ENCODE data around the gene CHST11.
A peak's percentile ranks its signal among the peaks of the same experiment; 100 is the strongest.

The CHST11 gene

GRCh38 chr12:104462325-104462724 is 5.6 kb downstream of the CHST11 start:
- no peak for FAIRE-seq
- DNase-seq (ENCODE audit: insufficient read length, low spot score) = no peak
- TF ChIP-seq SPI1 (IDR thresholded peaks at IDR 0.05; ENCODE audit: low read depth, low read length) = no peak
- TF ChIP-seq PAX5 (IDR thresholded peaks at IDR 0.05; ENCODE audit: insufficient read depth, low read length, severe bottlenecking) = no peak
- TF ChIP-seq POLR2A (IDR thresholded peaks at IDR 0.05; ENCODE audit: low read depth, low read length) = no peak
- no peak for TF ChIP-seq POU2F2 (IDR thresholded peaks at IDR 0.05; ENCODE audit: low read depth, low read length)
- no peak for TF ChIP-seq POLR2AphosphoS5 (IDR thresholded peaks at IDR 0.05; ENCODE audit: low read depth, low read length)
- TF ChIP-seq TAF1 (IDR thresholded peaks at IDR 0.05; ENCODE audit: low read depth, low read length) = no peak

- DNase-seq (ENCODE audit: insufficient read length, low spot score) = peak; percentile 16
- peak; percentile 82 for FAIRE-seq
- TF ChIP-seq SPI1 (IDR thresholded peaks at IDR 0.05; ENCODE audit: low read depth, low read length) (peak; percentile 94), POLR2A (IDR thresholded peaks at IDR 0.05; ENCODE audit: low read depth, low read length) (no peak)
These were observed 6.2 kb downstream of the CHST11 start for GRCh38 chr12:104462931-104463339.

GRCh38 chr12:104463368-104463767 is 6.6 kb downstream of the CHST11 start:
- DNase-seq (ENCODE audit: insufficient read length, low spot score) = no peak
- TF ChIP-seq SPI1 (IDR thresholded peaks at IDR 0.05; ENCODE audit: low read depth, low read length) (0 out of 2 replicates have a peak, but pooled peaks have one; percentile 18), POLR2A (IDR thresholded peaks at IDR 0.05; ENCODE audit: low read depth, low read length) (no peak), PAX5 (IDR thresholded peaks at IDR 0.05; ENCODE audit: insufficient read depth, low read length, severe bottlenecking) (no peak), POLR2AphosphoS5 (IDR thresholded peaks at IDR 0.05; ENCODE audit: low read depth, low read length) (no peak)
- no peak for FAIRE-seq

GRCh38 chr12:104464899-104465298 is 8.2 kb downstream of the CHST11 start:
- DNase-seq (ENCODE audit: insufficient read length, low spot score) (no peak), FAIRE-seq (peak; percentile 72)
- TF ChIP-seq POLR2A (IDR thresholded peaks at IDR 0.05; ENCODE audit: low read depth, low read length) = no peak
- no peak for TF ChIP-seq PAX5 (IDR thresholded peaks at IDR 0.05; ENCODE audit: insufficient read depth, low read length, severe bottlenecking)
- no peak for TF ChIP-seq POU2F2 (IDR thresholded peaks at IDR 0.05; ENCODE audit: low read depth, low read length)
- no peak for TF ChIP-seq POLR2AphosphoS5 (IDR thresholded peaks at IDR 0.05; ENCODE audit: low read depth, low read length)
- TF ChIP-seq TAF1 (IDR thresholded peaks at IDR 0.05; ENCODE audit: low read depth, low read length) = no peak
- no peak for TF ChIP-seq SPI1 (IDR thresholded peaks at IDR 0.05; ENCODE audit: low read depth, low read length)

DNA sequence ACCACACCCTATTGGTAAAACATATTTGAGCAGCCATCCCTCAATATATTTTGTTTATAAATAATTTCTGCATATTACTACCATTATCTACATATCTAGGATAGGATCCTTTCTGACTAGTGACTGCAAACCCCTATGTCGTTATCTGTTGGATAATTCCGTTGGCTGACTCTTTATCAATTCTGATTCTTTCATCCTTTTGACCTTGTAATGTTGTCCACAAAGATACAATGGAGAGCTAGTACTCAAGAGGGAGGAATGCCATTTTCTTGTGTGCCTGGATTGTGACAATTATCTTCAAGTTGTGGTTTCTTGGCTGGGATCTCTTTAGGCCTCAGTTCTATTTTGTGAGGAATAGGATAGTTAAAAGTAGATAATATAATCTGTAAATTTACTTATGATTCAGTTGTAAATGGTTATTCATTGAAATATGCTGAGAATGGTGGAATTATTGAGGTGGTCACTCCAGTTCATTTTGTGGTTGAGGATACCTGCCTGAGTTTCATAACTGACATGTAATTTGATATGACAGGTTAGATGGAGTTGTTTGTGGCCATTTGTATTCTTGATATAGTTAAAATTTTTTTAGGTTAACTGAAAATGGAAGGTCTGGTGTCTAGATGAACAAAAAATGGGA is 10.1 kb downstream of the CHST11 start:
- TF ChIP-seq TAF1 (IDR thresholded peaks at IDR 0.05; ENCODE audit: low read depth, low read length) (no peak), POLR2AphosphoS5 (IDR thresholded peaks at IDR 0.05; ENCODE audit: low read depth, low read length) (no peak), PAX5 (IDR thresholded peaks at IDR 0.05; ENCODE audit: insufficient read depth, low read length, severe bottlenecking) (no peak), POU2F2 (IDR thresholded peaks at IDR 0.05; ENCODE audit: low read depth, low read length) (no peak), POLR2A (IDR thresholded peaks at IDR 0.05; ENCODE audit: low read depth, low read length) (no peak), SPI1 (IDR thresholded peaks at IDR 0.05; ENCODE audit: low read depth, low read length) (no peak)
- no peak for FAIRE-seq
- DNase-seq (ENCODE audit: insufficient read length, low spot score) = no peak

- DNase-seq (ENCODE audit: insufficient read length, low spot score) (no peak), FAIRE-seq (peak; percentile 40)
- TF ChIP-seq SPI1 (IDR thresholded peaks at IDR 0.05; ENCODE audit: low read depth, low read length) = no peak
- no peak for TF ChIP-seq PAX5 (IDR thresholded peaks at IDR 0.05; ENCODE audit: insufficient read depth, low read length, severe bottlenecking)
- TF ChIP-seq POLR2AphosphoS5 (IDR thresholded peaks at IDR 0.05; ENCODE audit: low read depth, low read length) = no peak
- no peak for TF ChIP-seq TAF1 (IDR thresholded peaks at IDR 0.05; ENCODE audit: low read depth, low read length)
These were observed 10.6 kb downstream of the CHST11 start for GRCh38 chr12:104467346-104467837.

GRCh38 chr12:104468371-104468770 is 11.6 kb downstream of the CHST11 start:
- no peak for TF ChIP-seq PAX5 (IDR thresholded peaks at IDR 0.05; ENCODE audit: insufficient read depth, low read length, severe bottlenecking)
- TF ChIP-seq POU2F2 (IDR thresholded peaks at IDR 0.05; ENCODE audit: low read depth, low read length) = no peak
- TF ChIP-seq TAF1 (IDR thresholded peaks at IDR 0.05; ENCODE audit: low read depth, low read length) = no peak
- TF ChIP-seq POLR2AphosphoS5 (IDR thresholded peaks at IDR 0.05; ENCODE audit: low read depth, low read length) = no peak
- no peak for TF ChIP-seq POLR2A (IDR thresholded peaks at IDR 0.05; ENCODE audit: low read depth, low read length)
- no peak for TF ChIP-seq SPI1 (IDR thresholded peaks at IDR 0.05; ENCODE audit: low read depth, low read length)
- FAIRE-seq (no peak), DNase-seq (ENCODE audit: insufficient read length, low spot score) (no peak)

- FAIRE-seq (peak; percentile 5), DNase-seq (ENCODE audit: insufficient read length, low spot score) (no peak)
- TF ChIP-seq POU2F2 (IDR thresholded peaks at IDR 0.05; ENCODE audit: low read depth, low read length) = no peak
- TF ChIP-seq SPI1 (IDR thresholded peaks at IDR 0.05; ENCODE audit: low read depth, low read length) = no peak
- no peak for TF ChIP-seq PAX5 (IDR thresholded peaks at IDR 0.05; ENCODE audit: insufficient read depth, low read length, severe bottlenecking)
- no peak for TF ChIP-seq POLR2AphosphoS5 (IDR thresholded peaks at IDR 0.05; ENCODE audit: low read depth, low read length)
- TF ChIP-seq TAF1 (IDR thresholded peaks at IDR 0.05; ENCODE audit: low read depth, low read length) = no peak
- TF ChIP-seq POLR2A (IDR thresholded peaks at IDR 0.05; ENCODE audit: low read depth, low read length) = no peak
These were observed 12.3 kb downstream of the CHST11 start for GRCh38 chr12:104469066-104469465.

DNA sequence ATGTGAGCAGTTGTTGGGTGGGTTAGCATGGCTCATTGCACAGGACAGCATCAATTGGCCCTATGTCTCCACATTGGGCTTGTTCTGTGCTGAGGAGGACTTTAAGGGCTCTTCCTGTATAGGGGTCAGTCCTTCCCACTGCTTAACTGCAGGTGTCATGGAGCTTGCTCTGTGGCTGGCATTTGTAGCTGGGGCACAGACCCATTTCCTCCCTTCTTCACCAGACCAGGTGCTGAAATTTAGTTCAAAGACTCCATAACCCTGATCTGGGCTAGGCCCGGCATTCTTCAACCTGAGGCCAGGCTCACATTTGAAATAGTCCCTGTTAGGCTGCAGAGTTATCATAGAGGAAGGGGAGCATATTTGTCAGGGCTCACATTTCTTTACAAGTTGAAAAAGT is 12.8 kb downstream of the CHST11 start:
- TF ChIP-seq PAX5 (IDR thresholded peaks at IDR 0.05; ENCODE audit: insufficient read depth, low read length, severe bottlenecking) (no peak), TAF1 (IDR thresholded peaks at IDR 0.05; ENCODE audit: low read depth, low read length) (no peak)
- no peak for DNase-seq (ENCODE audit: insufficient read length, low spot score)
- FAIRE-seq = peak; percentile 52

- FAIRE-seq (peak; percentile 69), DNase-seq (ENCODE audit: insufficient read length, low spot score) (no peak)
- TF ChIP-seq POU2F2 (IDR thresholded peaks at IDR 0.05; ENCODE audit: low read depth, low read length) = no peak
- TF ChIP-seq POLR2A (IDR thresholded peaks at IDR 0.05; ENCODE audit: low read depth, low read length) = no peak
- TF ChIP-seq SPI1 (IDR thresholded peaks at IDR 0.05; ENCODE audit: low read depth, low read length) = no peak
- no peak for TF ChIP-seq TAF1 (IDR thresholded peaks at IDR 0.05; ENCODE audit: low read depth, low read length)
- TF ChIP-seq POLR2AphosphoS5 (IDR thresholded peaks at IDR 0.05; ENCODE audit: low read depth, low read length) = no peak
- TF ChIP-seq PAX5 (IDR thresholded peaks at IDR 0.05; ENCODE audit: insufficient read depth, low read length, severe bottlenecking) = no peak
These were observed 13.8 kb downstream of the CHST11 start for GRCh38 chr12:104470521-104470920.
